ENCODE results near the gene CARNS1. TPM values are rescaled to one million over a fixed set of nuclear protein-coding genes. Genes with fewer than 3 reads are reported as not detected.

CARNS1 gene
- total RNA-seq, 3 donors from 2014 or later (not counting 1 experiment from before 2014, with no cell fraction given), result 25.0 to 29.0 (median 25.0) TPM

GRCh38 chr11:67445515-67445914 lies 30.0 kb downstream of the CARNS1 start:
- Histone ChIP-seq H3K4me1 (ENCODE audit: control insufficient read depth, insufficient read depth, low read length) (peaks cover 74% of the 10 kb centered on the region), H3K9me3 (ENCODE audit: control insufficient read depth, insufficient read depth, low read length) (no peaks in the 10 kb centered on the region), H3K27me3 (ENCODE audit: control insufficient read depth, insufficient read depth, low read length) (no peaks in the 10 kb centered on the region), H3K4me3 (ENCODE audit: low read length) (no peak overlapping the region), H3K27ac (ENCODE audit: low read length) (peak overlapping the region; percentile 71), H3K36me3 (ENCODE audit: control insufficient read depth, insufficient read depth, low read length) (no peaks in the 10 kb centered on the region)
- Mint-ChIP-seq H3K4me3 (peak overlapping the region; percentile 89), H3K9me3 (no peaks in the 10 kb centered on the region), H3K27ac (peak overlapping the region; percentile 87 to 89), H3K4me1 (peaks cover 34 to 54% of the 10 kb centered on the region in 2 donors), H3K36me3 (no peaks in the 10 kb centered on the region), H3K27me3 (ENCODE audit: low read depth in 2 of 2) (peaks cover 0 to 2% of the 10 kb centered on the region in 2 donors)
- 95% methylated on average over 4 of the region's 5 CpGs for WGBS (ENCODE audit: insufficient coverage)
- ATAC-seq (no peak), DNase-seq (no peak)
- no peak for TF ChIP-seq CTCF (IDR thresholded peaks at IDR 0.05)
- intact Hi-C loops (cut with micrococcal nuclease), result no loop called here

- 96% methylated on average over 7 of the region's 7 CpGs for WGBS (ENCODE audit: insufficient coverage)
- Mint-ChIP-seq H3K27ac (no peak overlapping the region), H3K9me3 (no peaks in the 10 kb centered on the region), H3K4me3 (no peak overlapping the region), H3K27me3 (ENCODE audit: low read depth in 2 of 2) (peaks cover 0 to 8% of the 10 kb centered on the region in 2 donors), H3K4me1 (peaks cover 19 to 39% of the 10 kb centered on the region in 2 donors), H3K36me3 (no peaks in the 10 kb centered on the region)
- no peaks in the 10 kb centered on the region for H3K27me3 ChIP-seq (ENCODE audit: control insufficient read depth, insufficient read depth, low read length)
- H3K9me3 ChIP-seq (ENCODE audit: control insufficient read depth, insufficient read depth, low read length), result no peaks in the 10 kb centered on the region
- TF ChIP-seq CTCF (IDR thresholded peaks at IDR 0.05), result no peak
- no peak overlapping the region for H3K4me3 ChIP-seq (ENCODE audit: low read length)
- no peak for ATAC-seq
- no peaks in the 10 kb centered on the region for H3K36me3 ChIP-seq (ENCODE audit: control insufficient read depth, insufficient read depth, low read length)
- peaks cover 58% of the 10 kb centered on the region for H3K4me1 ChIP-seq (ENCODE audit: control insufficient read depth, insufficient read depth, low read length)
- no peak overlapping the region for H3K27ac ChIP-seq (ENCODE audit: low read length)
- intact Hi-C loops (cut with micrococcal nuclease), result no loop called here
- DNase-seq, result no peak
These were observed 32.7 kb downstream of the CARNS1 start for GRCh38 chr11:67448220-67448609.

GRCh38 chr11:67449116-67449844 lies 33.8 kb downstream of the CARNS1 start:
- Mint-ChIP-seq H3K27me3 (ENCODE audit: low read depth in 2 of 2) (peaks cover 0 to 8% of the 10 kb centered on the region in 2 donors), H3K36me3 (no peaks in the 10 kb centered on the region), H3K27ac (no peak overlapping the region), H3K4me1 (peaks cover 18 to 31% of the 10 kb centered on the region in 2 donors), H3K4me3 (no peak overlapping the region), H3K9me3 (no peaks in the 10 kb centered on the region)
- H3K4me1 ChIP-seq (ENCODE audit: control insufficient read depth, insufficient read depth, low read length), result peaks cover 51% of the 10 kb centered on the region
- no peaks in the 10 kb centered on the region for H3K36me3 ChIP-seq (ENCODE audit: control insufficient read depth, insufficient read depth, low read length)
- no peaks in the 10 kb centered on the region for H3K9me3 ChIP-seq (ENCODE audit: control insufficient read depth, insufficient read depth, low read length)
- 65% methylated on average over 9 of the region's 9 CpGs for WGBS (ENCODE audit: insufficient coverage)
- DNase-seq, result no peak
- ATAC-seq, result no peak
- no peak overlapping the region for H3K27ac ChIP-seq (ENCODE audit: low read length)
- no peak overlapping the region for H3K4me3 ChIP-seq (ENCODE audit: low read length)
- H3K27me3 ChIP-seq (ENCODE audit: control insufficient read depth, insufficient read depth, low read length), result no peaks in the 10 kb centered on the region
- intact Hi-C loops (cut with micrococcal nuclease), result no loop called here
- no peak for TF ChIP-seq CTCF (IDR thresholded peaks at IDR 0.05)
